ENCODE measurements around the gene TMOD3. TPM values are rescaled to one million over a fixed set of nuclear protein-coding genes. Genes with fewer than 3 reads are reported as not detected.

TMOD3 gene
- total and polyA plus RNA-seq, 2 experiments from 2014 or later: 27.2 to 38.3 TPM

GRCh38 chr15:51931638-51932037 is 102.2 kb downstream of the TMOD3 start:
- TF ChIP-seq CTCF (IDR thresholded peaks at IDR 0.05; ENCODE audit: poor library complexity): no peak
- TF ChIP-seq EZH2phosphoT487 (IDR thresholded peaks at IDR 0.05; ENCODE audit: low read depth, severe bottlenecking, unreplicated experiment): no peak
- TF ChIP-seq EZH2 (IDR thresholded peaks at IDR 0.05; ENCODE audit: borderline replicate concordance): no peak
- no peaks in the 10 kb centered on the region for H3K9me2 ChIP-seq (replicated peaks; ENCODE audit: insufficient read depth)
- no peak overlapping the region for H2AFZ ChIP-seq
- no peaks in the 10 kb centered on the region for H3K27me3 ChIP-seq
- H4K20me1 ChIP-seq (ENCODE audit: insufficient read depth, poor library complexity, severe bottlenecking): no peaks in the 10 kb centered on the region
- no peak overlapping the region for H3K4me3 ChIP-seq
- no peak overlapping the region for H3K27ac ChIP-seq
- no peaks in the 10 kb centered on the region for H3K4me1 ChIP-seq (ENCODE audit: insufficient read depth)
- no peak for DNase-seq (ENCODE audit: low spot score)
- H3K79me2 ChIP-seq: no peaks in the 10 kb centered on the region
- no peaks in the 10 kb centered on the region for H3K36me3 ChIP-seq (replicated peaks; ENCODE audit: insufficient read depth, low read depth)
- no peaks in the 10 kb centered on the region for H3K9me3 ChIP-seq (ENCODE audit: low read depth)
- H3K4me2 ChIP-seq: no peak overlapping the region
- WGBS (ENCODE audit: low lambda C conversion rate, missing lambda C conversion rate): 90% methylated on average over 4 of the region's 4 CpGs

- Histone ChIP-seq H3K4me2 (no peak overlapping the region), H3K36me3 (replicated peaks; ENCODE audit: insufficient read depth, low read depth) (no peaks in the 10 kb centered on the region), H3K4me1 (ENCODE audit: insufficient read depth) (no peaks in the 10 kb centered on the region), H3K27ac (no peak overlapping the region), H2AFZ (no peak overlapping the region), H3K9me3 (ENCODE audit: low read depth) (no peaks in the 10 kb centered on the region), H3K4me3 (no peak overlapping the region), H3K27me3 (no peaks in the 10 kb centered on the region), H3K79me2 (no peaks in the 10 kb centered on the region), H3K9me2 (replicated peaks; ENCODE audit: insufficient read depth) (no peaks in the 10 kb centered on the region), H4K20me1 (ENCODE audit: insufficient read depth, poor library complexity, severe bottlenecking) (no peaks in the 10 kb centered on the region)
- 83% methylated on average over 1 of the region's 1 CpG for WGBS (ENCODE audit: low lambda C conversion rate, missing lambda C conversion rate)
- no peak for TF ChIP-seq CTCF (IDR thresholded peaks at IDR 0.05; ENCODE audit: poor library complexity)
- TF ChIP-seq EZH2 (IDR thresholded peaks at IDR 0.05; ENCODE audit: borderline replicate concordance): no peak
- TF ChIP-seq EZH2phosphoT487 (IDR thresholded peaks at IDR 0.05; ENCODE audit: low read depth, severe bottlenecking, unreplicated experiment): no peak
- no peak for DNase-seq (ENCODE audit: low spot score)
Observed at GRCh38 chr15:51932161-51932560, 102.7 kb downstream of the TMOD3 start.

- Histone ChIP-seq H3K79me2 (no peaks in the 10 kb centered on the region), H3K4me3 (no peak overlapping the region), H2AFZ (no peak overlapping the region), H3K27ac (no peak overlapping the region), H3K4me1 (ENCODE audit: insufficient read depth) (no peaks in the 10 kb centered on the region), H3K36me3 (replicated peaks; ENCODE audit: insufficient read depth, low read depth) (no peaks in the 10 kb centered on the region), H3K4me2 (no peak overlapping the region), H3K27me3 (no peaks in the 10 kb centered on the region), H3K9me2 (replicated peaks; ENCODE audit: insufficient read depth) (no peaks in the 10 kb centered on the region), H4K20me1 (ENCODE audit: insufficient read depth, poor library complexity, severe bottlenecking) (no peaks in the 10 kb centered on the region), H3K9me3 (ENCODE audit: low read depth) (no peaks in the 10 kb centered on the region)
- no peak for DNase-seq (ENCODE audit: low spot score)
- TF ChIP-seq EZH2 (IDR thresholded peaks at IDR 0.05; ENCODE audit: borderline replicate concordance): no peak
- no peak for TF ChIP-seq CTCF (IDR thresholded peaks at IDR 0.05; ENCODE audit: poor library complexity)
- no peak for TF ChIP-seq EZH2phosphoT487 (IDR thresholded peaks at IDR 0.05; ENCODE audit: low read depth, severe bottlenecking, unreplicated experiment)
- 94% methylated on average over 5 of the region's 5 CpGs for WGBS (ENCODE audit: low lambda C conversion rate, missing lambda C conversion rate)
Observed at GRCh38 chr15:51935466-51936104, 106.1 kb downstream of the TMOD3 start.
